ENCODE measurements around the gene CNTNAP4.

CNTNAP4 gene

GRCh38 chr16:76500006-76500405 is 222.8 kb downstream of the CNTNAP4 start:
- DNase-seq: no peak

- no peak for DNase-seq
These were observed 224.9 kb downstream of the CNTNAP4 start for GRCh38 chr16:76502063-76502462.

- DNase-seq: no peak
These were observed 225.4 kb downstream of the CNTNAP4 start for GRCh38 chr16:76502555-76502954.

- no peak for DNase-seq
These were observed 225.9 kb downstream of the CNTNAP4 start for GRCh38 chr16:76503091-76503490.

- DNase-seq: no peak
These were observed 234.0 kb downstream of the CNTNAP4 start for GRCh38 chr16:76511203-76511602.

- no peak for DNase-seq
These were observed 241.6 kb downstream of the CNTNAP4 start for GRCh38 chr16:76518781-76519180.

- no peak for DNase-seq
These were observed 247.2 kb downstream of the CNTNAP4 start for GRCh38 chr16:76524356-76524755.

GRCh38 chr16:76524769-76525168 is 247.6 kb downstream of the CNTNAP4 start:
- DNase-seq: no peak

- no peak for DNase-seq
These were observed 250.0 kb downstream of the CNTNAP4 start for GRCh38 chr16:76527244-76527643.

GRCh38 chr16:76529120-76529519 is 251.9 kb downstream of the CNTNAP4 start:
- DNase-seq: no peak

GRCh38 chr16:76531236-76531635 is 254.0 kb downstream of the CNTNAP4 start:
- no peak for DNase-seq

GRCh38 chr16:76532188-76532973 is 255.2 kb downstream of the CNTNAP4 start:
- DNase-seq: no peak

- no peak for DNase-seq
These were observed 262.4 kb downstream of the CNTNAP4 start for GRCh38 chr16:76539609-76540008.

GRCh38 chr16:76541070-76541469 is 263.9 kb downstream of the CNTNAP4 start:
- DNase-seq: no peak

- no peak for DNase-seq
These were observed 288.3 kb downstream of the CNTNAP4 start for GRCh38 chr16:76565542-76565941.

GRCh38 chr16:76571755-76572154 is 294.6 kb downstream of the CNTNAP4 start:
- no peak for DNase-seq

- DNase-seq: no peak
These were observed 296.1 kb downstream of the CNTNAP4 start for GRCh38 chr16:76573281-76573680.

GRCh38 chr16:76574651-76575050 is 297.4 kb downstream of the CNTNAP4 start:
- DNase-seq: no peak

GRCh38 chr16:76576526-76576925 is 299.3 kb downstream of the CNTNAP4 start:
- no peak for DNase-seq

- DNase-seq: no peak
These were observed 299.8 kb downstream of the CNTNAP4 start for GRCh38 chr16:76577003-76577402.

- DNase-seq: no peak
These were observed 302.2 kb downstream of the CNTNAP4 start for GRCh38 chr16:76579277-76579922.

GRCh38 chr16:76583466-76583865 is 306.3 kb downstream of the CNTNAP4 start:
- no peak for DNase-seq

- no peak for DNase-seq
These were observed 306.7 kb downstream of the CNTNAP4 start for GRCh38 chr16:76583945-76584344.

- DNase-seq: no peak
These were observed 321.3 kb downstream of the CNTNAP4 start for GRCh38 chr16:76598498-76598897.

- no peak for DNase-seq
These were observed 330.1 kb downstream of the CNTNAP4 start for GRCh38 chr16:76607317-76607716.

Data from NCI-H526 (cell line).